Measurements from ENCODE around the gene SLC25A27.

Gene SLC25A27

GRCh38 chr6:46653439-46654195, 842 bp downstream of the SLC25A27 start:
- TF ChIP-seq CTCF (IDR thresholded peaks at IDR 0.05; ENCODE audit: low read depth, low read length), result no peak
- no peak for DNase-seq
- Histone ChIP-seq H3K4me3 (ENCODE audit: low read depth, low read length) (peak overlapping the region; percentile 75), H3K36me3 (no peaks in the 10 kb centered on the region), H3K4me1 (no peaks in the 10 kb centered on the region; the same call in 1 of the 2 replicates), H3K27me3 (peaks cover 17% of the 10 kb centered on the region), H3K9me3 (no peaks in the 10 kb centered on the region)

DNA sequence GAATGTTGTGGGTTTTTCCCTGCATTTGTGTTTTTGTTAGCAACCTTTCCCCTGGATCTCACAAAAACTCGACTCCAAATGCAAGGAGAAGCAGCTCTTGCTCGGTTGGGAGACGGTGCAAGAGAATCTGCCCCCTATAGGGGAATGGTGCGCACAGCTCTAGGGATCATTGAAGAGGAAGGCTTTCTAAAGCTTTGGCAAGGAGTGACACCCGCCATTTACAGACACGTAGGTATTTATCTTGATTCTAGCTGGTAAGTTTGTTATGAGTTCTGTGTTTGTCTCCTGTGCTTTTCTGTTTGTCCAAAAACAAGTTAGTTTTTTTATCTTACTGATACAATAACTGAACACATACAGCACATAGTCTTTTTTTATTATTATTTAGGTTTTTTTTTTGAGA, 3.0 kb downstream of the SLC25A27 start:
- DNase-seq, result peak; percentile 31
- TF ChIP-seq CTCF (IDR thresholded peaks at IDR 0.05; ENCODE audit: low read depth, low read length), result peak; percentile 62
- Histone ChIP-seq H3K4me1 (no peaks in the 10 kb centered on the region; the same call in 1 of the 2 replicates), H3K4me3 (ENCODE audit: low read depth, low read length) (no peak overlapping the region), H3K27me3 (peaks cover 17% of the 10 kb centered on the region), H3K36me3 (no peaks in the 10 kb centered on the region), H3K9me3 (no peaks in the 10 kb centered on the region)

DNA sequence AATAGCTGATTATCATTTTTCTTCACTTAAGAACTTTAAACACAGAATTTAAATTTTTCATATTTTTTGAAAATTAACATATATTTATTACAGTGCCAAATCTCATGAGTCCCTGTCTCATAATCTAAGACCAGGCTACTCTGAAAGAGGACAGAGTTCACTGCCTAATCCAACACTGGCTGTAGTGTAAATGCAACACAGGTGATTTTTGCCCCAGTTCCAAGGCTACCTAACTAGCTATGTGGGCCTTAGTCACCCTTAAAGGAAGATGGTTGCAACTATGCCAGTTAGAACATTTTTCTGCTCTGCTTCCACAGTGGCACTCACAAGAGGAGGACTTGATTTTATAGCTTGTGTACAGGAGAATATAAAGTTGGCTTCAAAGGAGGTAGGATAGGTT, 4.9 kb downstream of the SLC25A27 start:
- TF ChIP-seq CTCF (IDR thresholded peaks at IDR 0.05; ENCODE audit: low read depth, low read length), result no peak
- Histone ChIP-seq H3K4me3 (ENCODE audit: low read depth, low read length) (no peak overlapping the region), H3K4me1 (no peaks in the 10 kb centered on the region; the same call in 1 of the 2 replicates), H3K27me3 (peaks cover 13% of the 10 kb centered on the region), H3K36me3 (no peaks in the 10 kb centered on the region), H3K9me3 (no peaks in the 10 kb centered on the region)
- no peak for DNase-seq

DNA sequence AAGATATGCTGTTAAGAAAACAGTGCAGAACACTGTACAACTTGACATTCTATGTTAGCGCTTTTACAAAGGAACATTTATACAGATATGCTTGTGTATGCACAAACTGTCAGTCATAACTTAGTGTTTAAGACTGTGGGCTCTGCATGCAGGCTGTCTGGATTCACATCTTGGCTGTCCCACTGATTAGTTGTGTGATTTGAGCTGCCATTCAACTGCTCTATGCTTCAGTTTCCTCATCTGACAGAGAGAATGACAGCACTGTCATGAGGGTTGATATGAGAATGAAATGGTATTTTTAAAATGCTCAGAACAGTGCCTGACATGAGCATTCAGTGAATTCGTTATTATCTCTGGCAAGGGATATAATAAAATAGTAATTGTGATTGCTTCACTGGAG, 8.7 kb downstream of the SLC25A27 start:
- no peak for TF ChIP-seq CTCF (IDR thresholded peaks at IDR 0.05; ENCODE audit: low read depth, low read length)
- no peak for DNase-seq
- Histone ChIP-seq H3K9me3 (no peaks in the 10 kb centered on the region), H3K36me3 (no peaks in the 10 kb centered on the region), H3K4me3 (ENCODE audit: low read depth, low read length) (no peak overlapping the region), H3K4me1 (no peaks in the 10 kb centered on the region), H3K27me3 (no peaks in the 10 kb centered on the region)

GRCh38 chr6:46667377-46667776, 14.6 kb downstream of the SLC25A27 start:
- Histone ChIP-seq H3K27me3 (no peaks in the 10 kb centered on the region), H3K4me1 (no peaks in the 10 kb centered on the region), H3K9me3 (no peaks in the 10 kb centered on the region), H3K36me3 (no peaks in the 10 kb centered on the region), H3K4me3 (ENCODE audit: low read depth, low read length) (no peak overlapping the region)
- DNase-seq, result no peak
- TF ChIP-seq CTCF (IDR thresholded peaks at IDR 0.05; ENCODE audit: low read depth, low read length), result no peak

DNA sequence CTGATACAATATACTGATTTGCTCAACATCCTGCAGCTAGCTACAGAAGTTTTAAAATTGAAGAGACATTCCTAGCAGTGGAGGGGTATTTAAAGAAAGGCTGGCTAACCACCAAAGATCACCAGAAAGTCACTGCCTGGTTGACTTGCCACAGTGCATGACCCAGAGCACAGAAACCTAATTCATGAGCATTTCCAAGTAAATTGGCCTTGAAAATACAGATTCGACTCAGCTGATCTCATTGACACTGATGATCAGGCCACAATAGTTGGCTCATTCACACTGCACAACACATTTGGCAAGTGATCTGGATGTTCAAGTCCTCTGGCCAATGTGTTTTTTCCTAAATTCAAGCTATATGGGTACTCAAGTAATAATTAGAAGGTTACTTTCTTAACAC, 21.6 kb downstream of the SLC25A27 start:
- no peak for TF ChIP-seq CTCF (IDR thresholded peaks at IDR 0.05; ENCODE audit: low read depth, low read length)
- Histone ChIP-seq H3K4me1 (no peaks in the 10 kb centered on the region), H3K4me3 (ENCODE audit: low read depth, low read length) (no peak overlapping the region), H3K9me3 (no peaks in the 10 kb centered on the region), H3K27me3 (no peaks in the 10 kb centered on the region), H3K36me3 (no peaks in the 10 kb centered on the region)
- no peak for DNase-seq
